PC-9 (cell line): ENCODE measurements around the gene NUDT11.

Experiments used
- CTCF ChIP-seq: fragments of 200-600 bp; sonication (generic); conservative IDR thresholded peaks from 2 replicates; pipeline ENCODE4 v1.6.1; 2017; ENCODE audit warnings: mixed run types, antibody characterized with exemption, mild to moderate bottlenecking, moderate library complexity
- EZH2 ChIP-seq: fragments of 200-600 bp; sonication (generic); IDR thresholded peaks from 2 replicates; pipeline ENCODE4 v1.8.0; 2017; ENCODE audit warnings: antibody characterized with exemption, low read depth

GRCh38 chrX:51456814-51457213, 39.6 kb downstream of the NUDT11 start:
- TF ChIP-seq EZH2, result no peak
- TF ChIP-seq CTCF, result no peak
